Fibroblast of pulmonary artery (primary cell): Measurements from ENCODE around the gene SATB2.
A peak's percentile ranks its signal among the peaks of the same experiment; 100 is the strongest.

ENCODE experiments used
- DNase-seq: peaks from one replicate; pipeline ENCODE4 v3.0.0-alpha.2; 2010; ENCODE audit warnings: low read depth
- H3K4me3 ChIP-seq: replicated peaks from 2 replicates; pipeline ENCODE4 v1.5.1; 2011; ENCODE audit warnings: low read depth, mild to moderate bottlenecking, control low read depth, low read length, moderate library complexity
- CTCF ChIP-seq: IDR thresholded peaks from 2 replicates; pipeline ENCODE4 v1.5.1; 2011; ENCODE audit warnings: mild to moderate bottlenecking, control low read depth, low read length, inconsistent platforms; ENCODE audit errors: missing control alignments

Gene SATB2

DNA sequence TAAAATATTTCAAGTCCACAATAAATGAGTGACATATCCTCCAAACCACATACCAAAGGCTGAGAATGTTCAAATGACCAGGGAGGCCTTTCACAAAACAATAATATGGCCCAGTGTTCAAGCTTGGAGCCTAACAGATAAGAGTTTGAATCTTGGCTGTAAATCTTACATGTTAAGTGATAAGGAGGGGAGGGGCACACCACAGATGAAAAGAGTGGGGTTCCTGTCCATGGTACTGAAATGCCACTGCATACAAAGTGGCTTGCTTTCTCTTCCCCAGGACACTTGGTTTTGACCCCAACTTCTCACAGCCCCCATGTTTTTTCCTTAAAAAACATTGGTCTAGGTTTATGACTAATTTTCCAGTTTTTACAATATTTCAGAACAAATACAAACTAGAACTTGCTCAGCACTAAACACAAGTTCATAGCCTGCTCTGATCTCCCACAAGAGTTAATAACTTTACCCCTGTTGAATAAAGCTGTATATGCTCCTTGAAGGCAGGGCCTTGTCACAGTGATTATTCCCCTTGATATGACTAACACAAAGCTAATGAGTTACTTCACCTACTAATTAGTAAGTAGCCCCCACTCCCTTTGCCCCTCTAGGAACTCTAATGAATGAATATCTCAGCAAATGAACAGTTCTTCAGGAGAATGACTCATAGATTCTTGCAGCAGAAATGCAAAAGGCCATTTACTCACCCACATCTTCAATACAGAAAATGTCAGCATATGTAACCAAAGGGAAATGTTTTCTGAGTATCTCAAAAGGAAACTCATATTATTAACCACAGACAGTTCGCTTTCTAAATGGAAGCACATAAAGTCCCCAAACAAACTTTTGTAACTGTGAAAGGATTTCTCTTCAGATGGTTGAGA is 142.2 kb downstream of the SATB2 start:
- H3K4me3 ChIP-seq: no peak overlapping the region
- DNase-seq: peak; percentile 29
- no peak for TF ChIP-seq CTCF

GRCh38 chr2:199312931-199313330 is 144.8 kb downstream of the SATB2 start:
- no peak for TF ChIP-seq CTCF

GRCh38 chr2:199310771-199311585 is 146.8 kb downstream of the SATB2 start:
- no peak for TF ChIP-seq CTCF
- DNase-seq: no peak
- H3K4me3 ChIP-seq: no peak overlapping the region

More at GRCh38 chr2:199312931-199313330, 144.8 kb downstream of the SATB2 start:
- no peak overlapping the region for H3K4me3 ChIP-seq
- DNase-seq: no peak

DNA sequence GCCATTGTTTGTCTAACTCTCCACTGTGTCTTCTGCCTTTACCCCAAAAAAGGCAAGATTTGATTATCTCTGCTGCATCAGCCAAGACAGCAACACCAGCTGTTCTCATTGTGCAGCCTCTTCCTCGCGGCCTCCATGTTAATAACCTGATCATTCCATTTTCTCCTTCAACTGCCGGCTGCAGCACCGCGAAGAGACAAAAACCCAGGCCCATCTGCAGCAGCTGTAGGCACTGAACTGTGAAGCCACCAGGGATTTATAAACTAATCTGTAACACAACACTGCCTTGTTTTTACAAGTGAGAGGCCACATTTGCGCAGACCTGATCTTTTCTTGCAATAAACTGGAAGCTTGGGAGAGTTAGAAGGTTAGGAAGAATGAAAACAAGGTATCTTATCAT is 147.8 kb downstream of the SATB2 start:
- TF ChIP-seq CTCF: no peak
- H3K4me3 ChIP-seq: no peak overlapping the region
- no peak for DNase-seq

- DNase-seq: no peak
- TF ChIP-seq CTCF: no peak
- H3K4me3 ChIP-seq: no peak overlapping the region
Measured at GRCh38 chr2:199309411-199309810, 148.3 kb downstream of the SATB2 start.

- no peak overlapping the region for H3K4me3 ChIP-seq
- DNase-seq: no peak
- no peak for TF ChIP-seq CTCF
Measured at GRCh38 chr2:199308567-199308966, 149.2 kb downstream of the SATB2 start.
